ENCODE results near the gene CEP57.
A peak's percentile ranks its signal among the peaks of the same experiment; 100 is the strongest.

The CEP57 gene

GRCh38 chr11:95788921-95789505 lies 1.3 kb upstream of the CEP57 start:
- DNase-seq (ENCODE audit: low read depth) = no peak
- TF ChIP-seq, protein P1, sequence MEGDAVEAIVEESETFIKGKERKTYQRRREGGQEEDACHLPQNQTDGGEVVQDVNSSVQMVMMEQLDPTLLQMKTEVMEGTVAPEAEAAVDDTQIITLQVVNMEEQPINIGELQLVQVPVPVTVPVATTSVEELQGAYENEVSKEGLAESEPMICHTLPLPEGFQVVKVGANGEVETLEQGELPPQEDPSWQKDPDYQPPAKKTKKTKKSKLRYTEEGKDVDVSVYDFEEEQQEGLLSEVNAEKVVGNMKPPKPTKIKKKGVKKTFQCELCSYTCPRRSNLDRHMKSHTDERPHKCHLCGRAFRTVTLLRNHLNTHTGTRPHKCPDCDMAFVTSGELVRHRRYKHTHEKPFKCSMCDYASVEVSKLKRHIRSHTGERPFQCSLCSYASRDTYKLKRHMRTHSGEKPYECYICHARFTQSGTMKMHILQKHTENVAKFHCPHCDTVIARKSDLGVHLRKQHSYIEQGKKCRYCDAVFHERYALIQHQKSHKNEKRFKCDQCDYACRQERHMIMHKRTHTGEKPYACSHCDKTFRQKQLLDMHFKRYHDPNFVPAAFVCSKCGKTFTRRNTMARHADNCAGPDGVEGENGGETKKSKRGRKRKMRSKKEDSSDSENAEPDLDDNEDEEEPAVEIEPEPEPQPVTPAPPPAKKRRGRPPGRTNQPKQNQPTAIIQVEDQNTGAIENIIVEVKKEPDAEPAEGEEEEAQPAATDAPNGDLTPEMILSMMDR (IDR thresholded peaks at IDR 0.05; ENCODE audit: control insufficient read depth, insufficient read depth, low read depth, low read length, missing control alignments) = peak; percentile 39
- peak overlapping the region; percentile 86 for H3K4me3 ChIP-seq (ENCODE audit: control insufficient read depth, low read depth, low read length)

DNA sequence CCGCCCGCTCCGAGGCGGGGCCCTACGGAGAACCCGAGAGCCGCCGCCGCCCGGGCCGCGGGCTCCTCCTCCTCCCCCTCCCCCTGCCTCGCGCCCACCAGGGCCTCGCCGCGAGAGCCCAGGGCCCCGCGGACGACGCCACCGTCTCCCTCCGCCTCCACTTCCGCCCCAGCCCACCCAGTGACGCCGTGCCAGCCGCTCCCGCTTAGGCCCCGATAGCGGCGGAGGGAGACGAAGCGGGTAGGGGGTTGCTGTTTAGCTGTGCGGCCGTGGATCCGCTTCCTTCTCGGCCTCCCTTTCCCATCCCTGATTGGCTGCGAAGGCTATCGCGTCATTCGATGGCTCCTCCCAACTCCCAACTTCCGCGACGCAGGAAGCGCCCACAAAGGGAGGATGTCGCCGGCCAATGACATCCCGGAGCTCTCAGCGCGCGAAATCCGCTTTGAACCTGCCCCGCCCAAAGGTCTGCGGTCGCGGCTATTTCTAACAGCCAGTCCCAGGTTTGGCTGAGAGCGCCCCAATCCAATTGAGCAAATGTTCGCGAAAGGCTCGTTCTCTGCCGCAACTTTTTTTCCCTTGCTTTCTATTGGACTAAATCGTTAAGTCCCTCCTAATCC lies 684 bp upstream of the CEP57 start, which contains the start of gene FAM76B:
Gene FAM76B, minus strand, starts transcription at position 277 of the 617 bp plus-strand sequence. CDS start 304 bp downstream, outside the sequence.
- peak within 1 kb of the TSS; percentile 86 for H3K4me3 ChIP-seq (ENCODE audit: control insufficient read depth, low read depth, low read length)
- TF ChIP-seq, protein P1 (IDR thresholded peaks at IDR 0.05; ENCODE audit: control insufficient read depth, insufficient read depth, low read depth, low read length, missing control alignments) = no peak
- DNase-seq (ENCODE audit: low read depth) = peak; percentile 94

DNA sequence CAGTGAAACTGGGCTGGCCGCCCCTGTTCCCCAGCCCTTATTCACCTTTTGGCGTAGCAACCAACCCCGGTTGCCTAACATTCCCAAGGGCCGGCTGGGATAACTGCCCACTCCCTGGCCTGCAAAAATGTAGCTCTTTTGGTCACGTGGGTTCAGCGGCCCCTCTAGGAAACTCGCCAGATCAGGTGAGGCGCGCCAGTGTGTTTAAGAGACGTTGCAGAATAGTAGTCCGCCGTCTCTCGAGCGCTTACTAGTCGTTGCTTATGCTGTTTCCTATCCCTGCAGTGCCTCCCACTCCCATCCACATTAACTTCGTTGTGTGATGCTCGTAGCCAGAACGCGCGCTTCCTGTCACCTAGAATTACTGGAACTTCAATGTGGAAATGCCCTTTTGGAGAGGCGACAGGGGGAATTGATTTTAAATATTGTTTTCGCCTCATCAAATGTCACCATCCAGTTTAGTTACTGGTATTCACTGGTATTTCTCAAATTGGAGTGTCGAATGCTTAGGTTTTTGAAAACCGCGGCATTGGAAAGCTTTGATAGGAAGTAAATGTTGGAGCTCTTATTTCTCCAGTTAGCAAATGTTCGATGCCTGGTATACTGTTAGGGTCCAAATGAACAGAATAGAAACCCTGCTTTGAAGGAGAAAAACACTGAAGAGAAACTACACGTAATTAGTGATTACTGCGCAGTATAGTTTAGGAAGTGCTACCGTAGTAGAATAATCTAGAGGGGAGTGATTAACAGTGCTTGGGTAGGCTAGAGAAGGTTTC lies 823 bp downstream of the CEP57 start:
- peak overlapping the region; percentile 86 for H3K4me3 ChIP-seq (ENCODE audit: control insufficient read depth, low read depth, low read length)
- TF ChIP-seq, protein P1 (IDR thresholded peaks at IDR 0.05; ENCODE audit: control insufficient read depth, insufficient read depth, low read depth, low read length, missing control alignments) = no peak
- DNase-seq (ENCODE audit: low read depth) = no peak

GRCh38 chr11:95791709-95792033 lies 1.4 kb downstream of the CEP57 start:
- TF ChIP-seq, protein P1 (IDR thresholded peaks at IDR 0.05; ENCODE audit: control insufficient read depth, insufficient read depth, low read depth, low read length, missing control alignments) = no peak
- DNase-seq (ENCODE audit: low read depth) = no peak
- peak overlapping the region; percentile 86 for H3K4me3 ChIP-seq (ENCODE audit: control insufficient read depth, low read depth, low read length)

DNA sequence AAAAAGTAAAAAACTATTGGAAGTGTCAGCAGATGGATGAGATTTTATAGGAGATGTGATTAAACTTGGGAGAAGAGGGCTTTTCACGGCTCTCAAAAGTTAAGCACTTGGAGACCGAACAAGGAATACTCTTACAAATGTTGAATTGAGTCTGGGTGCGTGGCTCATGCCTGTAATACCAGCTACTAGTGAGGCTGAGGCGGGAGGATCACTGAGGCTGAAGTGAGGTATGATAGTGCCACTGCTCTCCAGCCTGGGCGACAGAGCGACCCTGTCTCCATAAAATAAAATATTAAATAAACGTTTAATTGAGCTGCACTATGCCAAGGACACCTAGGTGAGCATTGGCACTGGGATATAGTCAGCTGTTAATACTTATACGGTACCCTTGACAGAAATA lies 1.9 kb downstream of the CEP57 start:
- H3K4me3 ChIP-seq (ENCODE audit: control insufficient read depth, low read depth, low read length) = no peak overlapping the region
- TF ChIP-seq, protein P1 (IDR thresholded peaks at IDR 0.05; ENCODE audit: control insufficient read depth, insufficient read depth, low read depth, low read length, missing control alignments) = no peak
- DNase-seq (ENCODE audit: low read depth) = no peak

GRCh38 chr11:95792700-95793099 lies 2.4 kb downstream of the CEP57 start:
- H3K4me3 ChIP-seq (ENCODE audit: control insufficient read depth, low read depth, low read length) = no peak overlapping the region
- TF ChIP-seq, protein P1 (IDR thresholded peaks at IDR 0.05; ENCODE audit: control insufficient read depth, insufficient read depth, low read depth, low read length, missing control alignments) = no peak

More at GRCh38 chr11:95792700-95793099, 2.4 kb downstream of the CEP57 start:
- DNase-seq (ENCODE audit: low read depth) = no peak
